Suprapubic skin (tissue), 3 donors: ENCODE data around the gene SCPEP1.

Source experiments
- CTCF ChIP-seq, 2 donors: fragments of 200-600 bp in 1 of 2; fragments of 450-650 bp in 1 of 2; sonication (generic) in 1 of 2; IDR thresholded peaks; one replicate each; pipeline ENCODE4 v1.5.1; 2016 to 2019; ENCODE audit warnings: antibody characterized with exemption in 2 of 2, mild to moderate bottlenecking in 1 of 2, moderate library complexity in 1 of 2
- EP300 ChIP-seq: sonication (generic); formaldehyde crosslinking; IDR thresholded peaks from one replicate; pipeline ENCODE4 v1.6.1; 2017; ENCODE audit warnings: antibody characterized with exemption
- POLR2A ChIP-seq, 2 donors: fragments of 450-650 bp; IDR thresholded peaks; one replicate each; pipeline ENCODE4 v1.6.1; 2017; ENCODE audit warnings: antibody characterized with exemption in 2 of 2, mild to moderate bottlenecking in 2 of 2, moderate library complexity in 2 of 2

GRCh38 chr17:57033296-57033695 is 55.4 kb downstream of the SCPEP1 start:
- TF ChIP-seq POLR2A (IDR thresholded peaks at IDR 0.05), result no peak
- no peak for TF ChIP-seq CTCF (IDR thresholded peaks at IDR 0.05)
- TF ChIP-seq EP300, result no peak
